Stimulated activated CD8-positive, alpha-beta memory T cell treated with anti-CD3 and anti-CD28 coated beads, Interleukin-7, amount 100 ng/mL, for 1 hour (primary cell): ENCODE results near the gene MS4A8.
"Not testable (repeated sequence)": the region's sequence is repeated elsewhere in the genome, so short reads cannot be mapped to it uniquely, and the experiment has no call there.

Experiments
- DNase-seq, 2 donors: peaks; one replicate each; pipeline ENCODE4 v3.0.0-alpha.2; 2020; ENCODE audit warnings: low read depth in 2 of 2

The MS4A8 gene

GRCh38 chr11:60699284-60699691 lies at the start of gene MS4A8:
Gene MS4A8 (plus strand): TSS chr11:60699612. CDS start chr11:60700861, 1,249 bp downstream.
- no peak for DNase-seq

GRCh38 chr11:60657888-60658287 lies 41.5 kb upstream of the MS4A8 start:
- no peak for DNase-seq

- no peak for DNase-seq
Observed at GRCh38 chr11:60658409-60658808, 41.0 kb upstream of the MS4A8 start.

- DNase-seq = no peak
Observed at GRCh38 chr11:60672255-60672654, 27.2 kb upstream of the MS4A8 start.

- DNase-seq = not testable (repeated sequence)
Observed at GRCh38 chr11:60678231-60678630, 21.2 kb upstream of the MS4A8 start.

GRCh38 chr11:60679879-60680278 lies 19.5 kb upstream of the MS4A8 start:
- no peak for DNase-seq

- no peak for DNase-seq
Observed at GRCh38 chr11:60680455-60681119, 18.8 kb upstream of the MS4A8 start.

- not testable (repeated sequence) for DNase-seq
Observed at GRCh38 chr11:60684541-60684848, 14.9 kb upstream of the MS4A8 start.

- no peak for DNase-seq
Observed at GRCh38 chr11:60691661-60692060, 7.8 kb upstream of the MS4A8 start.

GRCh38 chr11:60699936-60700335 lies 524 bp downstream of the MS4A8 start:
- no peak for DNase-seq

GRCh38 chr11:60700689-60701468 lies 1.5 kb downstream of the MS4A8 start:
- DNase-seq = no peak

- DNase-seq = no peak
Observed at GRCh38 chr11:60701469-60701818, 2.0 kb downstream of the MS4A8 start.

GRCh38 chr11:60703374-60703773 lies 4.0 kb downstream of the MS4A8 start:
- DNase-seq = no peak

GRCh38 chr11:60705895-60706294 lies 6.5 kb downstream of the MS4A8 start:
- DNase-seq = no peak

- no peak for DNase-seq
Observed at GRCh38 chr11:60706931-60707330, 7.5 kb downstream of the MS4A8 start.

- no peak for DNase-seq
Observed at GRCh38 chr11:60710482-60710881, 11.1 kb downstream of the MS4A8 start.

- no peak for DNase-seq
Observed at GRCh38 chr11:60711276-60711675, 11.9 kb downstream of the MS4A8 start.

- DNase-seq = not testable (repeated sequence)
Observed at GRCh38 chr11:60713423-60713822, 14.0 kb downstream of the MS4A8 start.

- no peak for DNase-seq
Observed at GRCh38 chr11:60717956-60718355, 18.5 kb downstream of the MS4A8 start.

GRCh38 chr11:60718524-60719316 lies 19.3 kb downstream of the MS4A8 start:
- DNase-seq = no peak

GRCh38 chr11:60719391-60719790 lies 20.0 kb downstream of the MS4A8 start:
- no peak for DNase-seq

GRCh38 chr11:60720460-60720859 lies 21.0 kb downstream of the MS4A8 start:
- no peak for DNase-seq

- DNase-seq = no peak
Observed at GRCh38 chr11:60724420-60724819, 25.0 kb downstream of the MS4A8 start, which contains the start of gene MS4A18. Gene MS4A18 (plus strand): TSS chr11:60724720.
